HG03135 (cell line): ENCODE data around the gene SGK1.
"Not testable (repeated sequence)": the region's sequence is repeated elsewhere in the genome, so short reads cannot be mapped to it uniquely, and the experiment has no call there.

Experiments used
- ATAC-seq: cut with Tn5 transposase; IDR thresholded peaks from one replicate; pipeline ENCODE4 v1.9.1; 2021; ENCODE audit warnings: mild to moderate bottlenecking, moderate library complexity; ENCODE audit not compliant: unreplicated experiment

The SGK1 gene

DNA sequence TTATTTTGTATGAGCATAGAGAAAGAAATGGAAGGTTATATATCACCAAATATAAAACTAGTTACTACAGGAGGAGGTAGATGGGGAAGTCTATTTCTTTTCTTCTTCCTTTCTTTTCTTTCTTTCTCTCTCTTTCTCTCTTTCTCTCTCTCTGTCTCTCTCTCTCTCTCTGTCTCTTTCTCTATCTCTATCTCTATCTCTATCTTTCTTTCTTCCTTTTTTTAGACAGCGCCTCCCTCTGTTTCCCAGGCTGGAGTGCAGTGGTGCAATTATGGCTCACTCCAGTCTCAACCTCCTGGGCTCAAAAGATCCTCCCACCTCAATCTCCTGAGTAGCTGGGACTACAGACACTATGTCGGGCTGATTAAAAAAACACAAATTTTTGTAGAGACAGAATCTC, 10.2 kb upstream of the SGK1 start:
- no peak for ATAC-seq

DNA sequence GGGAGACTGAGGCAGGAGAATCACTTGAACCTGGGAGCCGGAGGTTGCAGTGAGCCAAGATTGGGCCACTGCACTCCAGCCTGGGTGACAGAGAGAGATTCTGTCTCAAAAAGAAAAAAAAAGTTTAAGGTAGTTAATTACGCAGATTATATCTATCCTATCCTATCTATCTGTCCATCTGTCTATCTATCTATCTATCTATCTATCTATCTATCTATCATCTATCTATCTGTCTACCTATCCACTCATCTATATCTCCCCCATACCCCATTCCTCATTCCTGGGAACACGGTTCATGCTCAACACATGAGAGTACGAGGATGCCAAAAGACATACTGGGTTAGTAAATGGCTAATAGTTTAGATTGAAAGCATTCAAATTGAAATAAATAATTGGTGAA, 8.3 kb upstream of the SGK1 start:
- not testable (repeated sequence) for ATAC-seq

DNA sequence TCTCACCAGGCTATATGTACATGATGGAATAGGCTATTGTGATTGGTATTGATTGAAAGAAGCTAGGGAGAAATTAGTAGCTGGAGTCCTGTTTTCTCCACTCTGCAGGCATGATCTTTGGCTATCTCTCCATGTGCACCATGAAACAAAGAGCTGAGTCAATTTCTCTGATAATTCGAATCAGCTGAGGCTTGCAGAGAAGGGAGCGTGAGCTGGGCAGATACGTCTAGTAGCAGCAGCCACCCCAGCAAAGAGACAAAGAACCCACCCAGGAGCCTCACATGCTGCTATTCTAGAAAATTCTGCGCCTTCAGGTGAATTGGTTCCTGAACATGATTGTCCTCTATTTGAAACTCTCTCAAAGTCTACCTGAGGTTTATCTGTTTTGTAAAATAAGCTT, 6.9 kb upstream of the SGK1 start:
- no peak for ATAC-seq

DNA sequence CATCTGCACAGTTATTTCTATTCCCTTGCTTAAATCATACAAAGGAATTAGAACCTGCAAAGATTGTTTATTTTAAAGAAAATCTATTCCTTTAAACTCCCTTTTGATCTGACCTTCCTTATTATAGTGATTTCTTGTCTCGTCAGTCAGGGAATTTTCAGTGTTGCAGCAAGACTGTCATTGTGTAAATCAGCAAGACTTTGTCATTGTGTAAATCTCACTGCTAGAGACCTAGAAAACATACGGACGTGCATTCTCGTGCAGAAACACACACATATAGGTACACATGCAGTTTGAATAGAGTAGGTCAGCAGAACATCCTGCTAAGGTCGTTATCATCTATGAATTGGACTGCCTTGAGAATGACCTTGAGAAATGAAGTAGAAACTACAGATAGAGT, 6.2 kb upstream of the SGK1 start:
- ATAC-seq, result no peak

DNA sequence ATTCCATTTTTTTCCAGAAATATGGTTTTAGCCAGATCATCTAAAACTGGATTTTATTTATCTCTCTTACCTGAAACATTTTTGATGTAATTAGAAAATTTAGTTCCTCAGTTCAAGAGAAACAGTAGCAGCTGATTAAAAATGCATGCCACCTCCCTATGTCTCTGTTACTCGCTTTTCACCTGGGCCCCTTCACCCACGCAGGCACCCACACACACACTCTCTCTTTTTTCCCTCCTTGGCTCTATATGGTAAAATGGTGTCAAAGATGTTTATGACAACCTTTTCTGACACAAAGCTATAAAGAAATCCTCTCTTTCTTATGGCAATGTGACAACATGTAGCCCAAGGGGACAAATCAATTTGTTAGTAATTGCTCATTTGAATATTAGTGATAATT, 5.8 kb upstream of the SGK1 start:
- ATAC-seq, result no peak

DNA sequence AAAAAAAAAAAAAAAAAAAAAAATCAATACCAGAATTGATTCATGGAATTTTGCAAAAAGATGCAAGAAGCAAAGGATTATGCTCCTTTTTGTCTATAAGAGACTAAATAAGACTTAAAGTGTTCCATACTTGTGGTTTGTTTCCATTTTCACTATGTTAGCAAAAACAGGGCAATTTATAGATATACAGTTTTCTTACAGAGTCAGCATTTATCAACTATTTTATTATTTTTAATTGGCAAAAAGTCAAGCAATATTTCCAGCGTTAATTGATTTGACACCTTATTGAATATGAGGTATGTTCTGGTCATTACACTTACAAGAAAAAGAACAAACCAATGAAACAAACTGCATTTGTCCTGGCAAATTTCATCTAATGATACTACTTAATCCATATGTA, 5.4 kb upstream of the SGK1 start:
- no peak for ATAC-seq

DNA sequence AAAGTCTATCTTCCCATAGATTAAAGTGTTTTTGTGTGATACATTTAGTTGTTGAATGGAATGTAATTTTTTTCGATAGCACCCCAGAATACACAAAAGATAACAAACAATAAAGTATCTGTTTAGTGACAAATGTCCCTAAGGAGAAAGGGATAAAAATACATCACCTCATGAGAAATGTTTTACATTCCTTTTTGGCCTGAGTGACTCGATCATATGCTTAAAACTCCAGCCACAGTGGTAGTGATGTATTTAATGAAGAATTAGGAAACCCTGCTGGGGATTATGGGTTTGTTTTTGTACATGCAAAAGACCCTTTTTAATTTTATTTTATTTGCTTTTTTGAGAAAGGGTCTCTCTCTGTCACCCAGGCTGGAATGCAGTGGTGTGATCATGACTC, 4.3 kb upstream of the SGK1 start:
- ATAC-seq, result no peak

DNA sequence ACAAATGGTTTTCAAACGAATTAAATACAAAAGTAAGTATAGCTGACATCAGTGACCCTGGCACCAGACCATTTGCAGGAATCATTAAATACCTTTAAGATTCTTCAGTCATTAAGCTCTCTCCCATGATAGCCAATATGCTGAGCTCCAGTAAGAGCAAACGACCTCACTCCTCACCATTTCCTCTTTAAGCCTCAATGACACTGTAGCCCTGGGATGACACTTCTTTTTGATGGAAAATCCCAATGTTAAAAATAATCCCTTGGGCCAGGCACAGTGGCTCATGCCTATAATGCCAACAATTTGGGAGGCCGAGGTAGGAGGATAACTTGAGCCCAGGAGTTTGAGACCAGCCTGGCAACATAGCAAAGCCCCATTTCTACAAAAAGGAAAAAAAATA, 3.3 kb upstream of the SGK1 start:
- no peak for ATAC-seq

DNA sequence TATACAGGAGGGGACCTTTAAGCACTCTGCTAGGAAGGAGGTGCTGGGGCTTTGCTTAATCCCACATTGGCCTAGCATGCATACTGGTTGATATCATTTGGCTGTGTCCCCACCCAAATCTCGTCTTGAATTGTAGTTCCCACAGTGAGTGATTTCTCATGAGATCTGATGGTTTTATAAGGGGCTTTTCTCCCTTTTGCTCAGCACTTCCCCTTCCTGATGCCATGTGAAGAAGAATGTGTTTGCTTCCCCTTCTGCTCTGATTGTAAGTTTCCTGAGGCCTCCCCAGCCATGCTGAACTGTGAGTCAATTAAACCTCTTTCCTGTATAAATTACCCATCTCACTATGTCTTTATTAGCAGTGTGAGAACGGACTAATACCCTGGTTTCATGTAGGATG, 1.8 kb upstream of the SGK1 start:
- not testable (repeated sequence) for ATAC-seq

DNA sequence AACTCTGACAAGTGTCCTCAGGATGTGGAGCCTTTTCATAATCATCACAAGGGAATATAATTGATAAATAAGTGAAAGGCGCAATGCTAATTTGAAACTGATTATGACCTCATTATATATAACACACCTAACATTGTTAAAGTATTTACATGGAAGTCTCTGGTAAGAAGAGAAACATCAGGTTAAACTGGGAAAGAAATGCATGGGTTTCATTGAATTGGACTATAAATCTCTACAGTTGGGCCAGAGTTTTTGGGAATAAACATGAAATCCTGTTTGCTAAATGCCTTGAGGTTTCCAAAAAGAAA, 1.0 kb upstream of the SGK1 start:
- ATAC-seq, result no peak

DNA sequence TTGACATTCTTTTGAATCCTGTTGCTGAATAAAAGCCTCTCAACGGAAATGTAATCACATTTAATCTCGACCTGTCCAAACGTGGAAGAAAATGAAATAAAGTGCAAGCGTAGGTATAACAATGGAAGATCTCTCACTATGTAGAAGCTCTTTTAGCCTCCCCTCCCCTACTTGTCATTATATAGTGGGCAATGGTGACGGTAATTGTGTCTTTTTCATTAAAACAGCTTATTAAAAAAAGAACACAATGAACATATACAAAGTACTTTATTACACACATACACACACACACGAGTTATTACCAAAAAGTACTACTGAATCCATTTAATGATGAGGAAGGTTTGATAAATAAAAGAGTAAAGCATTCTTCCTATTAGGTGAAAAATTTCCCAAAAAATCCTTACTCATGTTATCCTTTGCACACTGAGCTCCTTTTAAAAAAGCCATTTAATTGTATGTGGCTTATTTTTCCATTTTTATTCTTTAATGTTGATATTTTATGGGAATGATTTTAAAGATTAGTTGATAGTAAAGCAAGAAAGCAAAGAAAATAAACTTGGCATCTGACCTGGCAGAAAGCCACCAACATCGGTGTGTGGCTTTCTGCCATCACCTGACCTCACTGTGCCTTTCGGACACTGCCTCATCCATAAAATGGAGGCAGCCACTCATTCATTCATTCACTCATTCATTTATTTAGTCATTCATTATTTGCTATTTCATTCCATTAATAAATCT, 493 bp upstream of the SGK1 start:
- no peak for ATAC-seq

DNA sequence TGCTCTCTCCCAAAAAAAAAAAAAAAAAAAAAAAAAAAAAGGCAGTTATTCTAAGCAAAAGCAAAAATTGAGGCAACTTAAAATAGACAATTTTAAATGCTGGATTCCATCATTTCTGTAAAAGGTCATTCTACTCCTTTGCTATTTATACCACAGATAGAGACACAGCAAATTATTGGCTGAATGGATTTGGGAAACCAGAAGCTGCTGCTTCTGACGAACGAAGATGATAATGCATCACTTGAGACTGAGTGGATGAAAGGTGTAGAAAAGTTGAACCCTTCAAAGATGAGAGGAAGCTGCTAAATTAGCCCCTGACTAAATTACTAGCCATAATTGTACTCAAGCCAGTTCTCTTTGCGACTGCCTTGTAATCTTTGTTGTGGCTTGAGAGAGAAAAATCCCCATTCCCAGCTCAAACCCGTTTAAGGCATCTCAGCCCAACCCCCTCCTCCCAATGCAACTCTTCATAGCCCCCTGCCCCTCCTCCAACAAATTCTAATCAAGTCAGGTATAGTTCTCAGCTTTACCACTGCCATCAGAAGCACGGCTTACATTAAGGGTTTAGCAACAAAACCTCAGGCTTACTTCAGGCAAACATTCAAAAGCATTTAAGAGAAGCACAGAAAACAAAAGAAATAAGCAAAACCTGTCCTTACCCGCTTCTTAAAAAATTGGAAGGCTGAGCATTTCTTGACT, 1.0 kb downstream of the SGK1 start:
- no peak for ATAC-seq

DNA sequence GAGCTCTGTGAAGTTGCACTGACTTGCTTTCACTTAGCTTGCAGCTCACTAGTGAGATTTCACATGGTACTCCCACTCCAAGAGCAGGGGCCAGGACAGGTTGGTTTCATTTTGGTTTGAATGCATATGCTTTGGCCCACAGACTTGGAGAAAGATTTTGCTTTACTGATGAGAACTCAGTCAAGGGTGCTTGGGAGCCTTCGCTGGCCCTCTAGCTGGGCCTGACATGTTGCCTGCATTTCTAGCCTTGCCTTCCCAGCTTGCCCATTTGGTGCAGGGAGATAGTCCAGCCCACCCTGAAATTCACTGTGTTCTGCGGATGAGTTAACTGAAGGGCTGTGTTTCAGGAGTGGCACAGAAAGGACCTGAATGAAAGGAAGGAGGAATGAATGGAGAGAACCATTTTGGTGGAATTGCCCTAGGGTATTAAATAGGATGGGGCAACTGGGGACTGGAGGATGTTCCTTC, 1.9 kb downstream of the SGK1 start:
- ATAC-seq, result no peak

DNA sequence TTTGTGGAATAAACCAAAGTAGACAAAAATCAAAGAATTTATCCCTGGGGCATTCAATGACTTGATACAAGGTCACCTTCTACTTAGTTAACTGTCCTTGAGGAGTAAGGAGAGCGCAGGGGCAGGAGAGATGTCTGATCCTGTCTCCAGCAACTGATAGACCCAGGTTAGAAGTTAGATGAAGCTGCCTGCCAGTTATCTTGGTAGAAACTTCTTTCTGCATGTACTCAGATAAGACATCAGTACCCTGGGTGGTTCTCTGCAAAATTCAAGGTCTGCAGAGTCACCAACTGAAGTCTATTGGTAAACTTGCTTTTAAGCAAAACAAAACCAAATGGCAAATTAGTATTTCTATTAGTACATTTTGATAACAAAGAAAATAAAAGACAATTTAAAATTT, 2.7 kb downstream of the SGK1 start:
- ATAC-seq, result no peak

DNA sequence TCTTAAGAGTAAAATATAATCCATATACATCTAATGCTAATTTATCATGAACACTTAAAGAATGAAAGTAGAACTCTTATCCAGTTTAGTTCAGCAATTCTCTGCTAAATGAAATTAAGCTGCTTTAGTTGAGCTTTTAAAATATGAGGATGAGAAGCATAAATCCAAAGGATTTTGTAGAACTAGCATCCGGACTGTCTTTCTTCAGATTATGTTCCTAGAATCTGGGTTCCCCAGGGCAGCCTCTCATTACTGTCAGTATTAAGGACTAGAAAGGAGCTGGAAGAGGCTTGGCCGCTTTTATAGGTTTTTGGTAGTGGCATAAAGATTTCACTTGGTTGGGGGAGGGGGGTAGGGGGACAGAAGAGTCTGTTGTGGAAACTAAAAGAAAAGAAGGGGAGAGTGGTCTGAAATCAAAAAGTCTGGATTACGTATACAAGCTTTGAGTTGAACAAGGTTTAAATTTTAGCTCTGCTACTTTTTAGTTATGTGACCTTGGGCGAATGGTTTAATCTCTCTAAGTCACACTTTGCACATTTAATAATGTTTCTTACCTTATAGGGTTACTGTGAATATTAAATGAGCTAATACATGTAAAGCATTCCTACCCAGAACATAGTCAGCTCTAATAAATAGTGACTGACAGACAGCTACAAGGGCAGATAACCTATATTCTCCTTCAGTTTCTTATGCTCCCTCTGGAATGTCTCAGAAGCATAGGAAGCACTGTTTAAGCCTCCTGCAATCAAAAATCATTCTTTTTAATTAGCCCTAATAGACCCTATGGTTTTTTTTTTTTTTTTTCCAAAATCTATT, 3.7 kb downstream of the SGK1 start:
- no peak for ATAC-seq

DNA sequence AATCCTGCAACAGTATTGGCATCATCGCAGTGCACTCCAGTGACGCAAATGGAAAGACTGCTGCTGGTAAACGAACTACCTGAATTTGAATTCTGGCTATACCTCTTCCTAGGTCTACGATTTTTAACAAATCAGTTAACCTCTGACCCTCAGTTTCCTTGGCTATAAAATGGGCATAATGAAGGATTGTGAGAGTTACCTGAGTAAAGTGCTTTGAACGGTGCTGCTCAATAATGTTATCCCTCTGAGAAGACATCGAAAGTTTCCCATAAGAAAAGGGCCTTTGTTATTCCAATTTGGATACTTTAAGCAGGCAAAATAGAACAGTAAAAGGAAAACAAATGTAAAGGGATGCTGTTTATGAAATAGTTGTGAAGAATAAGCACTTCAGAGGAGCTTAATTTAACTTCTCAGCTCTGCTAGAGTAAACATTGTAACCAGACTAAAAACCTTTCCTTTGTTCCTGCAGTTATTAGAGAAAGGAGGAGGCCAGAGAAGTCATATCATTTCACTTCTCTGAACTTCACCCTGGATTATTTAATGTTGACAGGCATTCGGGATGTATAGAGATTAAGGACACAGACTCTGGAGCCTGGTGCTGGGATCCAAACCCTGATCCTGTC, 5.8 kb downstream of the SGK1 start:
- no peak for ATAC-seq

DNA sequence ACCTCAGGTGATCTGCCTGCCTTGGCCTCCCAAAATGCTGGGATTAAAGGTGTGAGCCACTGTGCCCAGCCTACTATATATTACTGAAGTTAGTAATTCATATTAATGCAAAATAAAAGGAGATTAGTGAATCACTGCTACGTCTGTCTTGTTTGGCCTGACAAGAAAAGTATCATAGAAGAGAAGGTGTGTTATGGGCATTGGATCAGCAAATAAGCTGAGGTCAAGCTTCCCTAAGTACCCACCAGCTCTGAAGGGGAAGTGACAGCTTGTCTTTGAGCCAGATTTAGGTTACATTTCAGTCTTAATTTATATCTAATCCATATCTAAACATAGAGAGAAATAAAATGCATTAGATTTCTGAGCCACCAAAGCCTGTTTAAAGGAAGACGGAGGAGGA, 7.1 kb downstream of the SGK1 start:
- ATAC-seq, result no peak

DNA sequence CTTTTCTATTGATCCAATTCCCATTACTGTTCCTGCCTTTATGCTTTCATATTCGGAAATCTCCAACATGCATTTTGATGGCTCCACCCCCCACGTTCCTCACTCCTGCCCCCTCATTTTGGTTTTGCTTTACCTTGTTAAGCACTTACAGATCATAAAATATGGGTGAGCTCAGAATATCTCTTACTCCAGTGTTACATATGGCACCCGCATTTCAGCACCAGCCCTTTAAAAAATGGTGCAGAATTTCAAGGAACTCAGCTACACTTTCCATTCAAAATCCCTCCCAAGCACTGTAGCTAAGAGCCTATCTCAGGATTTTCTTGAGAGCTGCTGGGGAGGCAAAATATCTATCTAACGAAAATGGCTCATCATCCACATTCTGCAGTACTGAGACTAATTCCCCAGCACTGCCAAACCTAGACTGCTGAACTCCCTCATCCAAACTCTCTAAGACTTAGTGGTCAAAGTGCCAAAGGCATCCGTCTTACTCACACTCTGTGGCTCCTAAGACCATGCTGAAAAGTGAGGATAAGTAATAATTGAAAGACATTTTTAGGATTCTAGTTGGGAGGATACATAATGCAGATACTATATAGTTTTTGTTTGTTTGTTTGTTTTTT, 7.8 kb downstream of the SGK1 start:
- ATAC-seq, result no peak

DNA sequence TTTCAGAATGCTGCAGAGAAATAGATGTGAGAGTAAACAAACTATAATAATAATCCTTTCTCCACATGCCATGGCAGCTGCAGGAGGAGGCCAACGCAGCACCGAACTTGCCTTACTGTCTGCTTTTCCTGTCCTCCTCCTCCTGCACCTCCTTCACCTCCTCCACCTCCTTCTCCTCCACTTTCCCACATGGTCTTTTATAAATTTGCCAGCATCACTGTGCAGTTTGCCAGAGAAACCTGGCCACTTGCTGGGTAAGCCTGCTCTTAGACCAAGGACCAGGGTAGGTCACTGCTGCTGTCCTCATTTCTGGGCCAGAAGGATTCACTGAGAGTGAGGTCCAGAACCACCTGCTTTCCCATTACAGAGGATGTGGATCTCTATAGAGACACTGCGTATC, 8.7 kb downstream of the SGK1 start:
- ATAC-seq, result no peak

DNA sequence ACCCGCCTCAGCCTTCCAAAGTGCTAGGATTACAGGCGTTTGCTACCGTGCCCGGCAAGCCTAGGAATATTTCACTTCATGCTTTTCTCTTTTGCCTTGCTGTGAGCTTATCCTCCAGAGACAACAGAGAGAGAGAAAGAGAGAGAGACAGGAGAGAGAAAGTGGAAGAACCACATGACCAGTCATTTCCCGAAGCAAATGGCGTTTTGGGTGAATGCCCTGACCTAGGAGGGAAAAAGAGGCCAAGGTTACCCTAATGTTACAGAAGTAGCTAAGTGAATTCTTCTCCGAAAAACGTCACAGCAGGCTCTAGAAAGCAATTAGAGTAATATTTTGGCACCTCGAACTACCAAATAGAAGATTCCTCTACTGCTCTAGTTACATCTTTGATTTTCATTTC, 9.1 kb downstream of the SGK1 start:
- ATAC-seq, result no peak

DNA sequence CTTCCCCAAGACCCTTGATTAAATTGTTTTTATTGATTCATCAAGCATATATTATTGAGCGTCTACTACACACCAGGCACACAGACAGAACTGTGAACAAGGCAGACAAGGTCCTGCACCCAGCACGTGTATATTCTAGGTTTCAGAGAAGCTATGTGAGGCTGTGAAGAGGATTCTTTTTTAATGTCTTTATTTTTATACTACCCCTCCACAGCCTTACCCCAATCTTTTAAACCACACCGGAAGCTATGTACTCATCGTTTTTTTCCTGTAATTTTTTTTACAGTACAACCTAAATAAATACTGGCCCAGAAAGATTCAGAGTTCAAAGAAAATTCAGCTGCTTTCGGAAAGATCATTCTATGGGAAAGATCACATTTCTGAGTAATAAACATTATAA, 10.0 kb downstream of the SGK1 start:
- ATAC-seq, result no peak
